Upper lobe of left lung (tissue), 6 donors: Measurements from ENCODE around the gene PLXNA2. TPM values are rescaled to one million over a fixed set of nuclear protein-coding genes. Genes with fewer than 3 reads are reported as not detected.

Experiments used
- ATAC-seq, 2 donors: fragments of 200-7000 bp; cut with Tn5 transposase; one replicate each; pipeline ENCODE4 v1.9.1; 2022; ENCODE audit warnings: mild to moderate bottlenecking in 2 of 2, moderate library complexity in 2 of 2; ENCODE audit not compliant: low FRiP score in 2 of 2
- DNase-seq, 2 donors: peaks; one replicate each; pipeline ENCODE4 v3.0.0-alpha.2; 2019 to 2020
- H3K27ac ChIP-seq, 4 donors: fragments of 200-600 bp; sonication (generic); one replicate each; pipeline ENCODE4 v1.5.1; 2016 to 2019
- H3K27me3 ChIP-seq, 4 donors: fragments of 200-600 bp; sonication (generic); one replicate each; pipeline ENCODE4 v1.5.1; 2017 to 2019
- H3K36me3 ChIP-seq, 4 donors: fragments of 200-600 bp; sonication (generic); one replicate each; pipeline ENCODE4 v1.5.1; 2016 to 2019
- H3K4me1 ChIP-seq, 4 donors: fragments of 200-600 bp; sonication (generic); one replicate each; pipeline ENCODE4 v1.5.1; 2018 to 2019
- H3K4me3 ChIP-seq, 4 donors: fragments of 200-600 bp; sonication (generic); one replicate each; pipeline ENCODE4 v1.5.1; 2017 to 2019; ENCODE audit warnings: mild to moderate bottlenecking in 2 of 4, moderate library complexity in 1 of 4
- H3K9me3 ChIP-seq, 4 donors: fragments of 200-600 bp; sonication (generic); one replicate each; pipeline ENCODE4 v1.5.1; 2018 to 2019
- CTCF ChIP-seq, 6 experiments: fragments of 450-650 bp in 4 of 6; fragments of 200-600 bp in 2 of 6; sonication (generic) in 2 of 6; IDR thresholded peaks; one replicate each; pipeline ENCODE4 v1.5.1; 2016 to 2019; ENCODE audit warnings: antibody characterized with exemption in 6 of 6
- EP300 ChIP-seq, 4 donors: sonication (generic); formaldehyde crosslinking; IDR thresholded peaks; one replicate each; pipeline ENCODE4 v1.5.1; 2017; ENCODE audit warnings: antibody characterized with exemption in 4 of 4, control low read depth in 2 of 4
- POLR2A ChIP-seq, 4 donors: fragments of 450-650 bp; IDR thresholded peaks; one replicate each; pipeline ENCODE4 v1.5.1; 2016 to 2017; ENCODE audit warnings: antibody characterized with exemption in 4 of 4, mild to moderate bottlenecking in 2 of 4
- POLR2AphosphoS5 ChIP-seq, 2 donors: sonication (generic); formaldehyde crosslinking; IDR thresholded peaks; one replicate each; pipeline ENCODE4 v1.5.1; 2017; ENCODE audit warnings: antibody characterized with exemption in 2 of 2
- WGBS, 2 donors: methylation state at CpG; one replicate each; pipeline ENCODE4 v1.1.5; 2017 to 2018; 5-methylcytosine and 5-hydroxymethylcytosine counted together
- total RNA-seq, 6 donors: library from RNA; depleted of rRNA in 4 of 6; stranded (reverse); fragments of >200 nt in 4 of 6; gene quantifications; one replicate each; pipeline versions ENCODE4 v1.1.0 to v1.2.1, GENCODE V29; 2016 to 2021
- donor health status: DM: no; HTN: no; CAD: no; lungs with moderate emphysema.
- donor health status: DM: no; HTN: yes; CAD: no; lungs with severe emphysema.

PLXNA2 gene
- total RNA-seq, 6 donors from 2014 or later, result 77.5 to 150 (median 101) TPM

GRCh38 chr1:208209286-208209685 lies 34.9 kb downstream of the PLXNA2 start:
- Histone ChIP-seq H3K27ac (peak overlapping the region; percentile 73 to 85 (median 81)), H3K4me3 (no peak overlapping the region), H3K27me3 (no peaks in the 10 kb centered on the region), H3K9me3 (no peaks in the 10 kb centered on the region), H3K4me1 (peaks cover 73 to 91% (median 77%) of the 10 kb centered on the region in 4 donors), H3K36me3 (peaks cover 0 to 31% (median 0%) of the 10 kb centered on the region in 4 donors)
- ATAC-seq (no peak), DNase-seq (no peak)
- TF ChIP-seq POLR2AphosphoS5 (IDR thresholded peaks at IDR 0.05), result no peak
- no peak for TF ChIP-seq EP300 (IDR thresholded peaks at IDR 0.05)
- no peak for TF ChIP-seq CTCF (IDR thresholded peaks at IDR 0.05)
- TF ChIP-seq POLR2A (IDR thresholded peaks at IDR 0.05), result no peak
- 67 to 85% methylated on average over 3 of the region's 3 CpGs for WGBS, 2 donors

GRCh38 chr1:208208132-208208487 lies 36.1 kb downstream of the PLXNA2 start:
- Histone ChIP-seq H3K9me3 (no peaks in the 10 kb centered on the region), H3K4me1 (peaks cover 77 to 90% (median 78%) of the 10 kb centered on the region in 4 donors)
- ATAC-seq, result no peak

GRCh38 chr1:208207388-208208131 lies 36.6 kb downstream of the PLXNA2 start:
- TF ChIP-seq POLR2AphosphoS5 (IDR thresholded peaks at IDR 0.05) (peak; percentile 82 to 88), EP300 (IDR thresholded peaks at IDR 0.05) (peak in 3 of 4 donors; percentile 70 to 98 (median 97)), CTCF (IDR thresholded peaks at IDR 0.05) (peak in 1 of 6 experiments; percentile 17), POLR2A (IDR thresholded peaks at IDR 0.05) (peak in 1 of 4 donors; percentile 26)
- Histone ChIP-seq H3K36me3 (peaks cover 0 to 27% (median 0%) of the 10 kb centered on the region in 4 donors), H3K27me3 (no peaks in the 10 kb centered on the region), H3K9me3 (no peaks in the 10 kb centered on the region), H3K4me1 (peaks cover 78 to 90% (median 80%) of the 10 kb centered on the region in 4 donors), H3K27ac (peak overlapping the region; percentile 73 to 85 (median 81)), H3K4me3 (no peak overlapping the region)
- DNase-seq (peak in 1 of 2 donors; percentile 88), ATAC-seq (peak; percentile 84 to 91)
- 22 to 24% methylated on average over 10 of the region's 10 CpGs for WGBS, 2 donors

More at GRCh38 chr1:208208132-208208487, 36.1 kb downstream of the PLXNA2 start:
- H3K4me3 ChIP-seq, result no peak overlapping the region
- H3K27ac ChIP-seq, result peak overlapping the region; percentile 73 to 85 (median 81)
- no peak for TF ChIP-seq CTCF (IDR thresholded peaks at IDR 0.05)
- no peak for TF ChIP-seq POLR2A (IDR thresholded peaks at IDR 0.05)
- no peak for TF ChIP-seq EP300 (IDR thresholded peaks at IDR 0.05)
- no peak for TF ChIP-seq POLR2AphosphoS5 (IDR thresholded peaks at IDR 0.05)
- DNase-seq, result no peak
- no peaks in the 10 kb centered on the region for H3K27me3 ChIP-seq
- peaks cover 0 to 31% (median 0%) of the 10 kb centered on the region in 4 donors for H3K36me3 ChIP-seq

- Histone ChIP-seq H3K27me3 (no peaks in the 10 kb centered on the region), H3K36me3 (peaks cover 0 to 26% (median 0%) of the 10 kb centered on the region in 4 donors), H3K4me1 (peaks cover 81 to 90% (median 83%) of the 10 kb centered on the region in 4 donors), H3K4me3 (no peak overlapping the region), H3K27ac (peak overlapping the region; percentile 73 to 85 (median 80)), H3K9me3 (no peaks in the 10 kb centered on the region)
- WGBS, 2 donors, result 69 to 71% methylated on average over 5 of the region's 5 CpGs
- TF ChIP-seq CTCF (IDR thresholded peaks at IDR 0.05), result no peak
- TF ChIP-seq EP300 (IDR thresholded peaks at IDR 0.05), result no peak
- TF ChIP-seq POLR2AphosphoS5 (IDR thresholded peaks at IDR 0.05), result no peak
- no peak for TF ChIP-seq POLR2A (IDR thresholded peaks at IDR 0.05)
- ATAC-seq (no peak), DNase-seq (no peak)
Observed at GRCh38 chr1:208206092-208206698, 38.0 kb downstream of the PLXNA2 start.
